ENCODE data around the gene WDR70. TPM values are rescaled to one million over a fixed set of nuclear protein-coding genes. Genes with fewer than 3 reads are reported as not detected.

The WDR70 gene
- total RNA-seq, 2 donors from 2014 or later = 39.0 to 44.0 TPM

GRCh38 chr5:37657046-37657445, 277.9 kb downstream of the WDR70 start:
- no peak for ATAC-seq (replicated peaks in 1 of 2)
- DNase-seq = no peak
- Mint-ChIP-seq H3K27ac (no peak overlapping the region), H3K4me3 (no peak overlapping the region), H3K4me1 (ENCODE audit: low read depth) (no peaks in the 10 kb centered on the region), H3K9me3 (peaks cover 12 to 14% of the 10 kb centered on the region in 2 donors), H3K27me3 (ENCODE audit: low read depth) (no peaks in the 10 kb centered on the region), H3K36me3 (ENCODE audit: insufficient read depth in 2 of 2) (peaks cover 13 to 20% of the 10 kb centered on the region in 2 donors)

GRCh38 chr5:37658440-37658839, 279.3 kb downstream of the WDR70 start:
- peaks cover 10 to 18% of the 10 kb centered on the region in 2 donors for H3K36me3 Mint-ChIP-seq (ENCODE audit: insufficient read depth in 2 of 2)
- no peak overlapping the region for H3K27ac Mint-ChIP-seq
- H3K4me1 Mint-ChIP-seq (ENCODE audit: low read depth) = no peaks in the 10 kb centered on the region
- no peak for DNase-seq
- peaks cover 7 to 12% of the 10 kb centered on the region in 2 donors for H3K9me3 Mint-ChIP-seq
- no peak for ATAC-seq (replicated peaks in 1 of 2)
- H3K4me3 Mint-ChIP-seq = no peak overlapping the region
- H3K27me3 Mint-ChIP-seq (ENCODE audit: low read depth) = no peaks in the 10 kb centered on the region

GRCh38 chr5:37660319-37660718, 281.2 kb downstream of the WDR70 start:
- Mint-ChIP-seq H3K27ac (no peak overlapping the region), H3K9me3 (peaks cover 0 to 2% of the 10 kb centered on the region in 2 donors), H3K4me3 (no peak overlapping the region), H3K27me3 (ENCODE audit: low read depth) (no peaks in the 10 kb centered on the region), H3K4me1 (ENCODE audit: low read depth) (no peaks in the 10 kb centered on the region), H3K36me3 (ENCODE audit: insufficient read depth in 2 of 2) (peaks cover under 1 to 10% of the 10 kb centered on the region in 2 donors)
- ATAC-seq (replicated peaks in 1 of 2) (no peak), DNase-seq (no peak)

- H3K4me1 Mint-ChIP-seq (ENCODE audit: low read depth) = no peaks in the 10 kb centered on the region
- H3K27ac Mint-ChIP-seq = no peak overlapping the region
- H3K27me3 Mint-ChIP-seq (ENCODE audit: low read depth) = no peaks in the 10 kb centered on the region
- no peak for DNase-seq
- H3K36me3 Mint-ChIP-seq (ENCODE audit: insufficient read depth in 2 of 2) = peaks cover 0 to 3% of the 10 kb centered on the region in 2 donors
- H3K9me3 Mint-ChIP-seq = no peaks in the 10 kb centered on the region
- H3K4me3 Mint-ChIP-seq = no peak overlapping the region
- no peak for ATAC-seq (replicated peaks in 1 of 2)
Observed at GRCh38 chr5:37661227-37661920, 282.3 kb downstream of the WDR70 start.

- Mint-ChIP-seq H3K9me3 (no peaks in the 10 kb centered on the region), H3K27me3 (ENCODE audit: low read depth) (no peaks in the 10 kb centered on the region), H3K36me3 (ENCODE audit: insufficient read depth in 2 of 2) (peaks cover 0 to 3% of the 10 kb centered on the region in 2 donors), H3K4me1 (ENCODE audit: low read depth) (no peaks in the 10 kb centered on the region), H3K27ac (no peak overlapping the region), H3K4me3 (no peak overlapping the region)
- no peak for DNase-seq
- no peak for ATAC-seq (replicated peaks in 1 of 2)
Observed at GRCh38 chr5:37661951-37662350, 282.8 kb downstream of the WDR70 start.

- peaks cover 0 to 3% of the 10 kb centered on the region in 2 donors for H3K36me3 Mint-ChIP-seq (ENCODE audit: insufficient read depth in 2 of 2)
- no peak overlapping the region for H3K4me3 Mint-ChIP-seq
- DNase-seq (no peak), ATAC-seq (replicated peaks in 1 of 2) (no peak)
- H3K27ac Mint-ChIP-seq = no peak overlapping the region
- no peaks in the 10 kb centered on the region for H3K27me3 Mint-ChIP-seq (ENCODE audit: low read depth)
- no peaks in the 10 kb centered on the region for H3K9me3 Mint-ChIP-seq
- no peaks in the 10 kb centered on the region for H3K4me1 Mint-ChIP-seq (ENCODE audit: low read depth)
Observed at GRCh38 chr5:37662362-37662761, 283.2 kb downstream of the WDR70 start.

- Mint-ChIP-seq H3K36me3 (ENCODE audit: insufficient read depth in 2 of 2) (peaks cover 0 to 3% of the 10 kb centered on the region in 2 donors), H3K27me3 (ENCODE audit: low read depth) (no peaks in the 10 kb centered on the region)
- ATAC-seq (replicated peaks in 1 of 2) = no peak
Observed at GRCh38 chr5:37662789-37663485, 283.8 kb downstream of the WDR70 start.

GRCh38 chr5:37663538-37663937, 284.4 kb downstream of the WDR70 start:
- no peak overlapping the region for H3K27ac Mint-ChIP-seq
- no peak overlapping the region for H3K4me3 Mint-ChIP-seq
- H3K36me3 Mint-ChIP-seq (ENCODE audit: insufficient read depth in 2 of 2) = peaks cover 0 to 3% of the 10 kb centered on the region in 2 donors
- DNase-seq (no peak), ATAC-seq (replicated peaks in 1 of 2) (no peak)
- no peaks in the 10 kb centered on the region for H3K27me3 Mint-ChIP-seq (ENCODE audit: low read depth)
- H3K9me3 Mint-ChIP-seq = no peaks in the 10 kb centered on the region
- H3K4me1 Mint-ChIP-seq (ENCODE audit: low read depth) = no peaks in the 10 kb centered on the region

More at GRCh38 chr5:37662789-37663485, 283.8 kb downstream of the WDR70 start:
- Mint-ChIP-seq H3K4me3 (no peak overlapping the region), H3K9me3 (no peaks in the 10 kb centered on the region), H3K27ac (no peak overlapping the region), H3K4me1 (ENCODE audit: low read depth) (no peaks in the 10 kb centered on the region)
- no peak for DNase-seq

GRCh38 chr5:37664551-37664950, 285.4 kb downstream of the WDR70 start:
- peaks cover 0 to 3% of the 10 kb centered on the region in 2 donors for H3K36me3 Mint-ChIP-seq (ENCODE audit: insufficient read depth in 2 of 2)
- H3K4me1 Mint-ChIP-seq (ENCODE audit: low read depth) = no peaks in the 10 kb centered on the region
- no peaks in the 10 kb centered on the region for H3K27me3 Mint-ChIP-seq (ENCODE audit: low read depth)
- H3K27ac Mint-ChIP-seq = no peak overlapping the region
- no peak overlapping the region for H3K4me3 Mint-ChIP-seq
- peaks cover 0 to 2% of the 10 kb centered on the region in 2 donors for H3K9me3 Mint-ChIP-seq
- DNase-seq (no peak), ATAC-seq (replicated peaks in 1 of 2) (no peak)

GRCh38 chr5:37665272-37665671, 286.2 kb downstream of the WDR70 start:
- Mint-ChIP-seq H3K4me3 (no peak overlapping the region), H3K27me3 (ENCODE audit: low read depth) (no peaks in the 10 kb centered on the region), H3K36me3 (ENCODE audit: insufficient read depth in 2 of 2) (peaks cover 0 to 3% of the 10 kb centered on the region in 2 donors), H3K9me3 (peaks cover 0 to 2% of the 10 kb centered on the region in 2 donors), H3K4me1 (ENCODE audit: low read depth) (no peaks in the 10 kb centered on the region), H3K27ac (no peak overlapping the region)
- ATAC-seq (replicated peaks in 1 of 2) (no peak), DNase-seq (no peak)

- H3K27ac Mint-ChIP-seq = no peak overlapping the region
- peaks cover 0 to 3% of the 10 kb centered on the region in 2 donors for H3K36me3 Mint-ChIP-seq (ENCODE audit: insufficient read depth in 2 of 2)
- H3K4me1 Mint-ChIP-seq (ENCODE audit: low read depth) = no peaks in the 10 kb centered on the region
- no peaks in the 10 kb centered on the region for H3K27me3 Mint-ChIP-seq (ENCODE audit: low read depth)
- H3K4me3 Mint-ChIP-seq = no peak overlapping the region
- peaks cover 0 to 2% of the 10 kb centered on the region in 2 donors for H3K9me3 Mint-ChIP-seq
- no peak for ATAC-seq (replicated peaks in 1 of 2)
- DNase-seq = no peak
Observed at GRCh38 chr5:37665889-37666288, 286.8 kb downstream of the WDR70 start.

GRCh38 chr5:37667430-37667829, 288.3 kb downstream of the WDR70 start:
- peaks cover 0 to 3% of the 10 kb centered on the region in 2 donors for H3K36me3 Mint-ChIP-seq (ENCODE audit: insufficient read depth in 2 of 2)
- no peak overlapping the region for H3K27ac Mint-ChIP-seq
- H3K4me1 Mint-ChIP-seq (ENCODE audit: low read depth) = peaks cover 11% of the 10 kb centered on the region
- ATAC-seq (replicated peaks in 1 of 2) (no peak), DNase-seq (no peak)
- H3K9me3 Mint-ChIP-seq = peaks cover 0 to 2% of the 10 kb centered on the region in 2 donors
- H3K4me3 Mint-ChIP-seq = no peak overlapping the region
- H3K27me3 Mint-ChIP-seq (ENCODE audit: low read depth) = no peaks in the 10 kb centered on the region

GRCh38 chr5:37667846-37668245, 288.7 kb downstream of the WDR70 start:
- no peak overlapping the region for H3K27ac Mint-ChIP-seq
- H3K27me3 Mint-ChIP-seq (ENCODE audit: low read depth) = no peaks in the 10 kb centered on the region
- peaks cover 0 to 3% of the 10 kb centered on the region in 2 donors for H3K36me3 Mint-ChIP-seq (ENCODE audit: insufficient read depth in 2 of 2)
- peaks cover 15% of the 10 kb centered on the region for H3K4me1 Mint-ChIP-seq (ENCODE audit: low read depth)
- ATAC-seq (replicated peaks in 1 of 2) = no peak
- no peak overlapping the region for H3K4me3 Mint-ChIP-seq
- H3K9me3 Mint-ChIP-seq = peaks cover 0 to 2% of the 10 kb centered on the region in 2 donors
- DNase-seq = no peak
